Endothelial cell of umbilical vein (primary cell): ENCODE measurements around the gene SYNGR3.

Source experiments
- CTCF ChIP-seq, 2 donors: IDR thresholded peaks; 1 replicate in 1 of 2; 2 replicates in 1 of 2; pipeline ENCODE4 v1.5.1; 2011; ENCODE audit warnings: low read length in 2 of 2, mild to moderate bottlenecking in 2 of 2, moderate library complexity in 2 of 2, control low read depth in 1 of 2, inconsistent platforms in 1 of 2, low read depth in 1 of 2; ENCODE audit not compliant: insufficient read depth in 1 of 2; ENCODE audit errors: extremely low read depth in 1 of 2
- EZH2 ChIP-seq: IDR thresholded peaks from 2 replicates; pipeline ENCODE4 v1.6.1; 2012; ENCODE audit warnings: borderline replicate concordance, low read depth, mild to moderate bottlenecking, moderate library complexity, low read length, inconsistent platforms; ENCODE audit not compliant: severe bottlenecking
- FOS ChIP-seq: IDR thresholded peaks from 2 replicates; pipeline ENCODE4 v1.6.1; 2011; ENCODE audit warnings: mild to moderate bottlenecking, low read length, moderate library complexity, borderline replicate concordance; ENCODE audit not compliant: insufficient read depth
- GATA2 ChIP-seq: IDR thresholded peaks from 2 replicates; pipeline ENCODE4 v1.7.0; 2011; ENCODE audit warnings: low read depth, mild to moderate bottlenecking, moderate library complexity, mixed read lengths, low read length; ENCODE audit not compliant: insufficient read length, insufficient read depth
- JUN ChIP-seq: IDR thresholded peaks from 2 replicates; pipeline ENCODE4 v1.6.1; 2011; ENCODE audit warnings: borderline replicate concordance, low read depth; ENCODE audit not compliant: insufficient read length, insufficient read depth
- MAX ChIP-seq: IDR thresholded peaks from 2 replicates; pipeline ENCODE4 v1.6.1; 2011; ENCODE audit not compliant: insufficient read depth, insufficient read length
- MYC ChIP-seq: IDR thresholded peaks from one replicate; pipeline ENCODE4 v1.6.1; 2011; ENCODE audit warnings: mild to moderate bottlenecking, low read depth, low read length
- POLR2A ChIP-seq: IDR thresholded peaks from 2 replicates; pipeline ENCODE4 v1.6.1; 2012; ENCODE audit warnings: low read depth, mild to moderate bottlenecking, control low read depth, low read length
- POLR2AphosphoS5 ChIP-seq: IDR thresholded peaks from 2 replicates; pipeline ENCODE4 v1.6.1; 2012; ENCODE audit warnings: low read depth, mild to moderate bottlenecking, control low read depth, low read length, moderate library complexity; ENCODE audit not compliant: insufficient read depth

GRCh38 chr16:1971796-1972489 lies 17.8 kb upstream of the SYNGR3 start, which contains the start of gene TBL3:
- no peak for TF ChIP-seq CTCF (IDR thresholded peaks at IDR 0.05; ENCODE audit: extremely low read depth in 1 of 2, insufficient read depth in 1 of 2, low read depth in 1 of 2, low read length in 2 of 2)
- peak; percentile 94 for TF ChIP-seq POLR2A
- TF ChIP-seq EZH2, result no peak
- TF ChIP-seq MYC, result no peak
- peak; percentile 68 for TF ChIP-seq MAX
- TF ChIP-seq POLR2AphosphoS5, result peak; percentile 94
- no peak for TF ChIP-seq JUN
- no peak for TF ChIP-seq GATA2
- TF ChIP-seq FOS, result no peak
